Measurements from ENCODE around the gene CLGN.
"Not testable (repeated sequence)": the region's sequence is repeated elsewhere in the genome, so short reads cannot be mapped to it uniquely, and the experiment has no call there.

CLGN gene

GRCh38 chr4:140448830-140449229 lies 21.4 kb upstream of the CLGN start:
- no peak for TF ChIP-seq EZH2 (IDR thresholded peaks at IDR 0.05; ENCODE audit: borderline replicate concordance, low read depth, low read length, severe bottlenecking)
- no peak for TF ChIP-seq CTCF (IDR thresholded peaks at IDR 0.05; ENCODE audit: borderline replicate concordance, extremely low read depth, low read length, poor library complexity, severe bottlenecking)
- no peaks in the 10 kb centered on the region for H3K36me3 ChIP-seq (ENCODE audit: insufficient read depth, low read length)
- no peaks in the 10 kb centered on the region for H3K9me3 ChIP-seq (ENCODE audit: insufficient read depth, low read length, severe bottlenecking)
- DNase-seq: no peak
- H3K79me2 ChIP-seq (ENCODE audit: insufficient read depth, low read length): no peaks in the 10 kb centered on the region
- H3K4me1 ChIP-seq (ENCODE audit: insufficient read depth, low read length): no peaks in the 10 kb centered on the region
- H3K27me3 ChIP-seq (ENCODE audit: insufficient read depth, low read length, poor library complexity): peaks cover 9% of the 10 kb centered on the region
- ATAC-seq (ENCODE audit: insufficient read depth, low read depth): no peak
- no peak overlapping the region for H3K4me2 ChIP-seq (ENCODE audit: insufficient read depth, low read length)
- no peak overlapping the region for H3K4me3 ChIP-seq (ENCODE audit: low read depth in 1 of 2, low read length in 2 of 2)
- no peak overlapping the region for H3K27ac ChIP-seq (ENCODE audit: low read length)
- no peak overlapping the region for H2AFZ ChIP-seq (ENCODE audit: low read depth, low read length)
- H3K9ac ChIP-seq (ENCODE audit: low read depth, low read length): no peak overlapping the region
- H4K20me1 ChIP-seq (ENCODE audit: insufficient read depth, low read length): no peaks in the 10 kb centered on the region

- Histone ChIP-seq H3K4me2 (ENCODE audit: insufficient read depth, low read length) (no peak overlapping the region), H3K9ac (ENCODE audit: low read depth, low read length) (no peak overlapping the region), H3K4me3 (ENCODE audit: low read depth in 1 of 2, low read length in 2 of 2) (no peak overlapping the region), H3K27ac (ENCODE audit: low read length) (no peak overlapping the region), H3K79me2 (ENCODE audit: insufficient read depth, low read length) (no peaks in the 10 kb centered on the region), H3K36me3 (ENCODE audit: insufficient read depth, low read length) (no peaks in the 10 kb centered on the region), H3K4me1 (ENCODE audit: insufficient read depth, low read length) (no peaks in the 10 kb centered on the region), H3K9me3 (ENCODE audit: insufficient read depth, low read length, severe bottlenecking) (no peaks in the 10 kb centered on the region), H3K27me3 (ENCODE audit: insufficient read depth, low read length, poor library complexity) (peaks cover 9% of the 10 kb centered on the region), H2AFZ (ENCODE audit: low read depth, low read length) (no peak overlapping the region), H4K20me1 (ENCODE audit: insufficient read depth, low read length) (no peaks in the 10 kb centered on the region)
- TF ChIP-seq EZH2 (IDR thresholded peaks at IDR 0.05; ENCODE audit: borderline replicate concordance, low read depth, low read length, severe bottlenecking) (no peak), CTCF (IDR thresholded peaks at IDR 0.05; ENCODE audit: borderline replicate concordance, extremely low read depth, low read length, poor library complexity, severe bottlenecking) (no peak)
- no peak for DNase-seq
- no peak for ATAC-seq (ENCODE audit: insufficient read depth, low read depth)
Measured at GRCh38 chr4:140448162-140448561, 20.7 kb upstream of the CLGN start.

- H3K4me3 ChIP-seq (ENCODE audit: low read depth in 1 of 2, low read length in 2 of 2); DNase-seq; H3K4me1 ChIP-seq (ENCODE audit: insufficient read depth, low read length); H3K27ac ChIP-seq (ENCODE audit: low read length); H4K20me1 ChIP-seq (ENCODE audit: insufficient read depth, low read length); H3K36me3 ChIP-seq (ENCODE audit: insufficient read depth, low read length); ATAC-seq (ENCODE audit: insufficient read depth, low read depth); H3K4me2 ChIP-seq (ENCODE audit: insufficient read depth, low read length); H3K9ac ChIP-seq (ENCODE audit: low read depth, low read length); H3K79me2 ChIP-seq (ENCODE audit: insufficient read depth, low read length); H2AFZ ChIP-seq (ENCODE audit: low read depth, low read length); H3K9me3 ChIP-seq (ENCODE audit: insufficient read depth, low read length, severe bottlenecking): not testable (repeated sequence)
- H3K27me3 ChIP-seq (ENCODE audit: insufficient read depth, low read length, poor library complexity): peaks cover 13% of the 10 kb centered on the region
Measured at GRCh38 chr4:140444347-140444746, 16.9 kb upstream of the CLGN start.

- no peaks in the 10 kb centered on the region for H3K4me1 ChIP-seq (ENCODE audit: insufficient read depth, low read length)
- H3K9ac ChIP-seq (ENCODE audit: low read depth, low read length): no peak overlapping the region
- ATAC-seq (ENCODE audit: insufficient read depth, low read depth) (no peak), DNase-seq (no peak)
- H3K79me2 ChIP-seq (ENCODE audit: insufficient read depth, low read length): no peaks in the 10 kb centered on the region
- H3K4me3 ChIP-seq (ENCODE audit: low read depth in 1 of 2, low read length in 2 of 2): no peak overlapping the region
- H3K27ac ChIP-seq (ENCODE audit: low read length): no peak overlapping the region
- H3K27me3 ChIP-seq (ENCODE audit: insufficient read depth, low read length, poor library complexity): peaks cover 11% of the 10 kb centered on the region
- no peak overlapping the region for H2AFZ ChIP-seq (ENCODE audit: low read depth, low read length)
- H4K20me1 ChIP-seq (ENCODE audit: insufficient read depth, low read length): no peaks in the 10 kb centered on the region
- TF ChIP-seq EZH2 (IDR thresholded peaks at IDR 0.05; ENCODE audit: borderline replicate concordance, low read depth, low read length, severe bottlenecking): no peak
- no peak for TF ChIP-seq CTCF (IDR thresholded peaks at IDR 0.05; ENCODE audit: borderline replicate concordance, extremely low read depth, low read length, poor library complexity, severe bottlenecking)
- no peaks in the 10 kb centered on the region for H3K9me3 ChIP-seq (ENCODE audit: insufficient read depth, low read length, severe bottlenecking)
- H3K4me2 ChIP-seq (ENCODE audit: insufficient read depth, low read length): no peak overlapping the region
- H3K36me3 ChIP-seq (ENCODE audit: insufficient read depth, low read length): no peaks in the 10 kb centered on the region
Measured at GRCh38 chr4:140439644-140440142, 12.2 kb upstream of the CLGN start.
